Astrocyte (in vitro differentiated cells and primary cell): ENCODE measurements around the gene FAM117A. TPM values are rescaled to one million over a fixed set of nuclear protein-coding genes. Genes with fewer than 3 reads are reported as not detected.

Source experiments
- DNase-seq: peaks from one replicate; pipeline ENCODE4 v3.0.0-alpha.2; 2010; ENCODE audit warnings: low read depth
- FAIRE-seq: peaks from 2 replicates; lab custom pipeline; 2011; peaks lifted over from hg19 to GRCh38; lab: Jason Lieb, UNC
- H2AFZ ChIP-seq: 2 replicates; pipeline ENCODE4 v1.6.0; 2012; ENCODE audit warnings: low read depth, low read length, inconsistent platforms
- H3K27ac ChIP-seq: 2 replicates; pipeline ENCODE4 v1.5.1; 2011; ENCODE audit warnings: low read depth, low read length, inconsistent platforms
- H3K27me3 ChIP-seq: 2 replicates; pipeline ENCODE4 v1.6.0; 2011; ENCODE audit warnings: low read length, inconsistent platforms; ENCODE audit not compliant: insufficient read depth
- H3K36me3 ChIP-seq: 2 replicates; pipeline ENCODE4 v1.5.1; 2011; ENCODE audit warnings: low read length, inconsistent platforms; ENCODE audit not compliant: insufficient read depth
- H3K4me1 ChIP-seq: 2 replicates; pipeline ENCODE4 v1.5.1; 2011; ENCODE audit warnings: low read length, inconsistent platforms; ENCODE audit not compliant: insufficient read depth
- H3K4me2 ChIP-seq: 2 replicates; pipeline ENCODE4 v1.6.0; 2012; ENCODE audit warnings: low read length, inconsistent platforms
- H3K4me3 ChIP-seq: 2 replicates; pipeline ENCODE4 v1.5.1; 2011; ENCODE audit warnings: low read depth, mild to moderate bottlenecking, low read length, inconsistent platforms; ENCODE audit not compliant: insufficient read depth
- H3K79me2 ChIP-seq: 2 replicates; pipeline ENCODE4 v1.6.0; 2012; ENCODE audit warnings: mild to moderate bottlenecking, low read length, inconsistent platforms; ENCODE audit not compliant: insufficient read depth
- H3K9ac ChIP-seq: 2 replicates; pipeline ENCODE4 v1.6.0; 2012; ENCODE audit warnings: mild to moderate bottlenecking, low read length, inconsistent platforms
- H3K9me3 ChIP-seq: 2 replicates; pipeline ENCODE4 v1.5.1; 2012; ENCODE audit warnings: low read depth, mild to moderate bottlenecking, low read length, inconsistent platforms; ENCODE audit not compliant: insufficient read depth
- H4K20me1 ChIP-seq: 2 replicates; pipeline ENCODE4 v1.6.0; 2012; ENCODE audit warnings: low read length, inconsistent platforms; ENCODE audit not compliant: insufficient read depth
- H3K27ac Mint-ChIP-seq: one replicate; pipeline ENCODE4 v1.8.0; 2021; ENCODE audit warnings: mild to moderate bottlenecking, mixed read lengths; ENCODE audit not compliant: unreplicated experiment
- H3K27me3 Mint-ChIP-seq: one replicate; pipeline ENCODE4 v1.8.0; 2021; ENCODE audit warnings: low read depth, mixed read lengths; ENCODE audit not compliant: unreplicated experiment
- H3K36me3 Mint-ChIP-seq: one replicate; pipeline ENCODE4 v1.8.0; 2021; ENCODE audit warnings: low read depth, mixed read lengths; ENCODE audit not compliant: unreplicated experiment
- H3K4me1 Mint-ChIP-seq: one replicate; pipeline ENCODE4 v1.8.0; 2021; ENCODE audit warnings: low read depth, mixed read lengths; ENCODE audit not compliant: unreplicated experiment
- H3K4me3 Mint-ChIP-seq: one replicate; pipeline ENCODE4 v1.8.0; 2021; ENCODE audit warnings: mild to moderate bottlenecking, moderate library complexity, mixed read lengths; ENCODE audit not compliant: unreplicated experiment
- H3K9me3 Mint-ChIP-seq: one replicate; pipeline ENCODE4 v1.8.0; 2021; ENCODE audit warnings: mild to moderate bottlenecking, mixed read lengths; ENCODE audit not compliant: unreplicated experiment
- CTCF ChIP-seq: IDR thresholded peaks from 2 replicates; pipeline ENCODE4 v1.5.1; 2011; ENCODE audit warnings: low read depth, mild to moderate bottlenecking, inconsistent platforms, low read length, moderate library complexity; ENCODE audit not compliant: insufficient read depth
- EZH2 ChIP-seq: IDR thresholded peaks from 2 replicates; pipeline ENCODE4 v1.6.1; 2012; ENCODE audit warnings: mild to moderate bottlenecking, low read length, inconsistent platforms; ENCODE audit not compliant: insufficient read depth
- total RNA-seq: library from RNA; stranded (reverse); gene quantifications from 2 replicates; pipeline ENCODE4 v1.2.1, GENCODE V29; 2021

FAM117A gene
- total RNA-seq, 1 donor from 2014 or later, result 8.0 TPM

- no peak for DNase-seq
- Mint-ChIP-seq H3K36me3 (peaks cover 5% of the 10 kb centered on the region), H3K4me3 (no peak overlapping the region), H3K4me1 (peaks cover 5% of the 10 kb centered on the region), H3K27me3 (no peaks in the 10 kb centered on the region), H3K27ac (no peak overlapping the region), H3K9me3 (no peaks in the 10 kb centered on the region)
- H3K9me3 ChIP-seq, result no peaks in the 10 kb centered on the region
- H3K4me3 ChIP-seq, result no peak overlapping the region
- peaks cover 52% of the 10 kb centered on the region for H3K36me3 ChIP-seq
- H3K4me2 ChIP-seq, result no peak overlapping the region
- no peak overlapping the region for H3K27ac ChIP-seq
- no peaks in the 10 kb centered on the region for H3K4me1 ChIP-seq
- no peak overlapping the region for H3K9ac ChIP-seq
- no peak for FAIRE-seq
- no peaks in the 10 kb centered on the region for H3K27me3 ChIP-seq
- no peak overlapping the region for H2AFZ ChIP-seq
- H3K79me2 ChIP-seq, result peaks cover 6% of the 10 kb centered on the region
- TF ChIP-seq CTCF (no peak), EZH2 (no peak)
- peaks cover 5% of the 10 kb centered on the region for H4K20me1 ChIP-seq
Observed at GRCh38 chr17:49700960-49701359, 63.0 kb downstream of the FAM117A start.

DNA sequence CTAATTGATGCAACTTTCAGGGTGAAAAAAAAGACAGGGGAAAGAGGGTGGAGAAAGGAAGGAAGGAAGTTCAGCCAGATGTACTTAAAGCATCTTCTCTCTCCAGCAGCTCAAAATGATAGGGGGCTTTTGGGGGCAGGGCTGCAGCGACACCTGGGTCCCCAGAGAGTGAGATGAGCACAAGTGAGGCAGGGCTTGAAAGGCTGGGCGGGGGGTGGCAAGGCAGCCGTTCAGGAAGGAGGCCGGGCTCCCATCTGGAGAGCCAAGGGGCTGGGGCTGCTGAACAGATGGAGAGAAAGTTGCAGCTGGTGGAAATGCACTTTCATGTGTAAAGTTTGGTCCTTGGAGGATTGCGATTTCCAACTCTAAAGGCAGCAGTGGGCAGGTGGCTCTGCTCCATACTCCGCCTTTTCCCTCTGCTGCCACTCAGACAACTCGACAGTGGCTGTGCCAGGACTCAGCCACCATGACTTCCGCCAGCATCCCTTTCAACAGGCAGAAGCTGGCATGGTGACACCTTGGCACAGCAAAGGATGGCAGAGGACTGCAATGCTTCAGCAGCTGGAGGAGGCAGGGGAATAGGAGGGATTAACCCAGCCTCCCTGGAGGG is 63.9 kb downstream of the FAM117A start:
- Histone ChIP-seq H4K20me1 (no peaks in the 10 kb centered on the region), H3K9me3 (no peaks in the 10 kb centered on the region), H3K4me2 (no peak overlapping the region), H3K36me3 (peaks cover 43% of the 10 kb centered on the region), H3K27ac (no peak overlapping the region), H3K4me3 (no peak overlapping the region), H3K9ac (no peak overlapping the region), H3K4me1 (no peaks in the 10 kb centered on the region), H3K27me3 (no peaks in the 10 kb centered on the region), H3K79me2 (no peaks in the 10 kb centered on the region), H2AFZ (no peak overlapping the region)
- Mint-ChIP-seq H3K36me3 (peaks cover 2% of the 10 kb centered on the region), H3K9me3 (no peaks in the 10 kb centered on the region), H3K27ac (no peak overlapping the region), H3K27me3 (peaks cover 3% of the 10 kb centered on the region), H3K4me3 (no peak overlapping the region), H3K4me1 (peaks cover 5% of the 10 kb centered on the region)
- DNase-seq (no peak), FAIRE-seq (no peak)
- TF ChIP-seq EZH2, result no peak
- no peak for TF ChIP-seq CTCF

DNA sequence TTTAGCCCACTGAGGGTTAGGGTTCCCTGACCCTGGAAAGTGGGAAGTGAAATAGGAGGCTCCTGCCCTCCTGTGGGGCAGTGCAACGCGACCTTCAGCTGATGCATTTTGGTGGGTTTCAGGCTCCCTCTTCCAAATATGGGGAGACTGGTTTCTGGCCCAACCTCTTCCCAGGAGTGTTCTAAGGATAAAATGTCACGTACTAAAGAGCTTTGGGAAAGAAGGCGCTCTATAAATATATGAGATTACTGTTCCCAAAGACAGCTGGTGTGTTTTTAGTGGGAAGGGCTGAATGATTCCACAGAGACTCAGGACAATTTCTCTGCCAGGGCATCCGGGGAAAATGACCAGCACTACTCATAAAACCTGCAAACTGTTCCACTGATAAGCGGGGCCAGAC is 65.9 kb downstream of the FAM117A start:
- Mint-ChIP-seq H3K36me3 (no peaks in the 10 kb centered on the region), H3K27ac (no peak overlapping the region), H3K27me3 (peaks cover 3% of the 10 kb centered on the region), H3K4me3 (no peak overlapping the region), H3K9me3 (no peaks in the 10 kb centered on the region), H3K4me1 (peaks cover 7% of the 10 kb centered on the region)
- Histone ChIP-seq H3K9me3 (no peaks in the 10 kb centered on the region), H2AFZ (no peak overlapping the region), H3K9ac (no peak overlapping the region), H3K36me3 (peaks cover 27% of the 10 kb centered on the region), H3K27me3 (no peaks in the 10 kb centered on the region), H3K79me2 (no peaks in the 10 kb centered on the region), H3K27ac (no peak overlapping the region), H3K4me1 (no peaks in the 10 kb centered on the region), H4K20me1 (no peaks in the 10 kb centered on the region), H3K4me3 (no peak overlapping the region), H3K4me2 (no peak overlapping the region)
- TF ChIP-seq CTCF (no peak), EZH2 (no peak)
- DNase-seq (no peak), FAIRE-seq (no peak)
